ENCODE measurements around the gene IFRD2.
"Not testable (repeated sequence)": the region's sequence is repeated elsewhere in the genome, so short reads cannot be mapped to it uniquely, and the experiment has no call there.

The IFRD2 gene

GRCh38 chr3:50272911-50273688 lies 19.1 kb downstream of the IFRD2 start:
- DNase-seq (ENCODE audit: low read depth): peak; percentile 49
- peak; percentile 97 for TF ChIP-seq CTCF (IDR thresholded peaks at IDR 0.05; ENCODE audit: low read depth, low read length, missing control alignments)
- peak overlapping the region; percentile 2; the same call in 1 of the 2 replicates for H3K4me3 ChIP-seq (ENCODE audit: low read depth, low read length)

GRCh38 chr3:50272538-50272910 lies 19.7 kb downstream of the IFRD2 start:
- DNase-seq (ENCODE audit: low read depth); H3K4me3 ChIP-seq (ENCODE audit: low read depth, low read length): not testable (repeated sequence)

GRCh38 chr3:50271314-50271936 lies 20.8 kb downstream of the IFRD2 start:
- no peak overlapping the region for H3K4me3 ChIP-seq (ENCODE audit: low read depth, low read length)
- DNase-seq (ENCODE audit: low read depth): no peak
- no peak for TF ChIP-seq CTCF (IDR thresholded peaks at IDR 0.05; ENCODE audit: low read depth, low read length, missing control alignments)

GRCh38 chr3:50270422-50271224 lies 21.6 kb downstream of the IFRD2 start:
- TF ChIP-seq CTCF (IDR thresholded peaks at IDR 0.05; ENCODE audit: low read depth, low read length, missing control alignments): no peak
- H3K4me3 ChIP-seq (ENCODE audit: low read depth, low read length): no peak overlapping the region
- no peak for DNase-seq (ENCODE audit: low read depth)

- TF ChIP-seq CTCF (IDR thresholded peaks at IDR 0.05; ENCODE audit: low read depth, low read length, missing control alignments): no peak
- no peak for DNase-seq (ENCODE audit: low read depth)
- H3K4me3 ChIP-seq (ENCODE audit: low read depth, low read length): no peak overlapping the region
These were observed 22.2 kb downstream of the IFRD2 start for GRCh38 chr3:50269977-50270413.

GRCh38 chr3:50269460-50269859 lies 22.8 kb downstream of the IFRD2 start:
- DNase-seq (ENCODE audit: low read depth): no peak
- H3K4me3 ChIP-seq (ENCODE audit: low read depth, low read length): no peak overlapping the region
- TF ChIP-seq CTCF (IDR thresholded peaks at IDR 0.05; ENCODE audit: low read depth, low read length, missing control alignments): no peak

Data from GM12864 (cell line).